OCI-LY1 (cell line): Measurements from ENCODE around the gene USP19.

Experiments
- H2AFZ ChIP-seq: fragments of 200-600 bp; sonication (generic), shearing (Covaris generic); 2 replicates; pipeline ENCODE4 v1.6.0; 2014; ENCODE audit warnings: antibody characterized with exemption, mild to moderate bottlenecking, low read length
- H3F3A ChIP-seq: fragments of 200-600 bp; sonication (generic), shearing (Covaris generic); 2 replicates; pipeline ENCODE4 v1.6.0; 2014; ENCODE audit warnings: mild to moderate bottlenecking, antibody characterized with exemption, low read length, moderate library complexity; ENCODE audit not compliant: insufficient read depth
- H3K27ac ChIP-seq: fragments of 200-600 bp; sonication (generic); 2 replicates; pipeline ENCODE4 v1.5.1; 2014; ENCODE audit warnings: low read length, mixed run types, mild to moderate bottlenecking, low read depth; ENCODE audit not compliant: poor library complexity, severe bottlenecking
- H3K27me3 ChIP-seq: fragments of 200-600 bp; sonication (generic); 2 replicates; pipeline ENCODE4 v1.6.0; 2014; ENCODE audit warnings: antibody characterized with exemption, mild to moderate bottlenecking, low read length, moderate library complexity; ENCODE audit not compliant: insufficient read depth
- H3K36me3 ChIP-seq: fragments of 200-600 bp; sonication (generic); 2 replicates; pipeline ENCODE4 v1.6.1; 2014; ENCODE audit warnings: mild to moderate bottlenecking, antibody characterized with exemption, low read length, moderate library complexity, mixed read lengths; ENCODE audit not compliant: insufficient read depth
- H3K4me1 ChIP-seq: fragments of 200-600 bp; sonication (generic); 2 replicates; pipeline ENCODE4 v1.5.1; 2014; ENCODE audit warnings: mild to moderate bottlenecking, low read length, moderate library complexity; ENCODE audit not compliant: insufficient read depth, severe bottlenecking
- H3K4me2 ChIP-seq: fragments of 200-600 bp; sonication (generic), shearing (Covaris generic); 2 replicates; pipeline ENCODE4 v1.6.1; 2014; ENCODE audit warnings: low read length
- H3K4me3 ChIP-seq: fragments of 200-600 bp; sonication (generic); 2 replicates; pipeline ENCODE4 v1.5.1; 2014; ENCODE audit warnings: low read length, low read depth, mild to moderate bottlenecking, mixed read lengths; ENCODE audit not compliant: poor library complexity, severe bottlenecking
- H3K79me2 ChIP-seq: fragments of 200-600 bp; shearing (Covaris generic); 2 replicates; pipeline ENCODE4 v1.6.1; 2016; ENCODE audit warnings: mixed run types, low read length, mixed read lengths; ENCODE audit not compliant: insufficient read depth
- H3K9ac ChIP-seq: fragments of 200-600 bp; sonication (generic), shearing (Covaris generic); 2 replicates; pipeline ENCODE4 v1.6.1; 2014; ENCODE audit warnings: mild to moderate bottlenecking, low read length, mixed read lengths
- H3K9me2 ChIP-seq: fragments of 200-600 bp; sonication (generic), shearing (Covaris generic); 2 replicates; pipeline ENCODE4 v1.6.1; 2014; ENCODE audit warnings: low read depth, mild to moderate bottlenecking, low read length, mixed read lengths
- H3K9me3 ChIP-seq: fragments of 200-600 bp; shearing (Covaris generic); 2 replicates; pipeline ENCODE4 v1.6.1; 2014; ENCODE audit warnings: low read length, mixed read lengths
- H4K20me1 ChIP-seq: fragments of 200-600 bp; sonication (generic), shearing (Covaris generic); 2 replicates; pipeline ENCODE4 v1.6.0; 2016; ENCODE audit warnings: mild to moderate bottlenecking, low read length; ENCODE audit not compliant: insufficient read depth
- EZH2 ChIP-seq: fragments of 200-600 bp; sonication (generic), shearing (Covaris generic); IDR thresholded peaks from 2 replicates; pipeline ENCODE4 v1.8.0; 2017; ENCODE audit warnings: borderline replicate concordance, mixed run types, mild to moderate bottlenecking, antibody characterized with exemption, low read length, moderate library complexity, mixed read lengths
- TF ChIP-seq, protein P1 (sequence below): fragments of 200-600 bp; sonication (generic), shearing (Covaris generic); IDR thresholded peaks from 2 replicates; pipeline ENCODE4 v1.5.1; 2017; ENCODE audit warnings: mild to moderate bottlenecking, antibody characterized with exemption, low read length, moderate library complexity, mixed read lengths

Gene USP19

DNA sequence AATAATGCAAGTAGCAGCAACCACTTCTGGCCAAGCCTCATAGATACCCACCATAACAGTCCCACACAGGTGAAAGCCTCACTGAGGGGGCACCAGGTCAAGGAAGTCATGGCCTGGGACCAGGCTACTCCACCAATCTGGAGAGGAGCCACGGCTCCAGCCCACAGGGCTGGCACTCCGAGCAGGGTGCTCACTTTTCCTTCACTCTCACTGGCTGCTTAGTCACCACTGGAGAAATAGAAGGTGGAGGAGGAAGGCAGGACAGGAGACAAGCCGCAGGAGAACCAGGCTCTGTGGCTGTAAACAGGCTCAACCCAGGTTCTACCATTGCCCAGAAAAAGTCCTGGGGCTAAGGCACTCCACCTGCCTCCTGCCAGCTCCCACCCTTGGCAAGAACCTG, 1.2 kb downstream of the USP19 start:
- Histone ChIP-seq H2AFZ (no peak overlapping the region), H3K9me2 (no peaks in the 10 kb centered on the region), H3K79me2 (no peaks in the 10 kb centered on the region), H3K36me3 (peaks cover 49% of the 10 kb centered on the region), H3K4me3 (peak overlapping the region; percentile 85), H3F3A (no peaks in the 10 kb centered on the region), H3K27me3 (no peaks in the 10 kb centered on the region), H4K20me1 (no peaks in the 10 kb centered on the region), H3K9me3 (no peaks in the 10 kb centered on the region), H3K4me2 (peak overlapping the region; percentile 99), H3K27ac (no peak overlapping the region), H3K4me1 (peaks cover 20% of the 10 kb centered on the region), H3K9ac (peak overlapping the region; percentile 87)
- TF ChIP-seq EZH2: no peak
- TF ChIP-seq, protein P1, sequence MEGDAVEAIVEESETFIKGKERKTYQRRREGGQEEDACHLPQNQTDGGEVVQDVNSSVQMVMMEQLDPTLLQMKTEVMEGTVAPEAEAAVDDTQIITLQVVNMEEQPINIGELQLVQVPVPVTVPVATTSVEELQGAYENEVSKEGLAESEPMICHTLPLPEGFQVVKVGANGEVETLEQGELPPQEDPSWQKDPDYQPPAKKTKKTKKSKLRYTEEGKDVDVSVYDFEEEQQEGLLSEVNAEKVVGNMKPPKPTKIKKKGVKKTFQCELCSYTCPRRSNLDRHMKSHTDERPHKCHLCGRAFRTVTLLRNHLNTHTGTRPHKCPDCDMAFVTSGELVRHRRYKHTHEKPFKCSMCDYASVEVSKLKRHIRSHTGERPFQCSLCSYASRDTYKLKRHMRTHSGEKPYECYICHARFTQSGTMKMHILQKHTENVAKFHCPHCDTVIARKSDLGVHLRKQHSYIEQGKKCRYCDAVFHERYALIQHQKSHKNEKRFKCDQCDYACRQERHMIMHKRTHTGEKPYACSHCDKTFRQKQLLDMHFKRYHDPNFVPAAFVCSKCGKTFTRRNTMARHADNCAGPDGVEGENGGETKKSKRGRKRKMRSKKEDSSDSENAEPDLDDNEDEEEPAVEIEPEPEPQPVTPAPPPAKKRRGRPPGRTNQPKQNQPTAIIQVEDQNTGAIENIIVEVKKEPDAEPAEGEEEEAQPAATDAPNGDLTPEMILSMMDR: no peak

DNA sequence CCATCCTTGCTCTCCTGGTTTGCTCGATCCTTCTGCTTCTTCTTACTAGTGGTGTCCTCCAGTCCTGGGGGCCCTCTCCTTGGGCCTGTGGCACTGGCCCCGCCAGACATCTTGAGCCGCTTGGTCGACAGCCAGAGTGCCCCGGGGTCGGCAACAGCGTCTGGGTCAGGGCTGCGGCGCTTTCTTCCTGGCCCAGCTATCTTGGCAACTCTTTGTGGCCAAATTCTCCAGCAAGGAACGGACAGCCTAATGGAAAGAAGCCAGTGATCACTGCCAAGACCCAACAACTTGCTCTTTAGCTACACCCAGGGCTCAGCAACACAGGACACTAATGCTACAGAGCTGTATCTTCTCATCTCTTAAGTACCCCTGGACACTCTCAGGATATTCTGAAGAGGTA, 1.6 kb downstream of the USP19 start:
- TF ChIP-seq, protein P1: no peak
- TF ChIP-seq EZH2: no peak
- Histone ChIP-seq H3K4me2 (peak overlapping the region; percentile 99; the same call in 1 of the 2 replicates), H2AFZ (no peak overlapping the region), H3K9me2 (no peaks in the 10 kb centered on the region), H3K36me3 (peaks cover 53% of the 10 kb centered on the region), H3K4me1 (peaks cover 20% of the 10 kb centered on the region), H4K20me1 (no peaks in the 10 kb centered on the region), H3K27me3 (no peaks in the 10 kb centered on the region), H3K4me3 (peak overlapping the region; percentile 85), H3K27ac (no peak overlapping the region), H3K9me3 (no peaks in the 10 kb centered on the region), H3K79me2 (no peaks in the 10 kb centered on the region), H3K9ac (no peak overlapping the region; the same call in 1 of the 2 replicates), H3F3A (no peaks in the 10 kb centered on the region)

DNA sequence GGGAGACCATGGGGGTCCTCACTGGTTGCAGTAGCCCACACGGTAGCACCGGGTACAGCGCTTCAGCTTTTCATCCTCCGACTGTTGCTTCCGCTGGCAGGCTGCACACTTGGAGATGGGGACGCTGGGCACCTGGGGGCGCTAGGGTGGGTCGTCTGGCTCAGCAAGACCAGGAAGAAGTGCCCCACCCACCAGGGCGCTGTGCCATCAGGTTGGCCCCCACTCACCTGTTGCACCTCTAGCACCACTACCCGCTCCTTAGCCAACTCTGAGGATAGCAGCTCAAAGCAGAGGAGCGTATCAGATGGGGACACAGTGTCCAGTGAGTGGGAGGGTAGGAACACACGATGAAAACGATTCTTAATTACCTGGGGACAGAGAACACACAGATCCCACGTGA, 8.4 kb downstream of the USP19 start:
- Histone ChIP-seq H3K27ac (no peak overlapping the region), H4K20me1 (no peaks in the 10 kb centered on the region), H3K36me3 (peaks cover 86% of the 10 kb centered on the region), H2AFZ (no peak overlapping the region), H3K4me3 (no peak overlapping the region), H3K4me2 (no peak overlapping the region), H3F3A (no peaks in the 10 kb centered on the region), H3K9ac (no peak overlapping the region), H3K27me3 (no peaks in the 10 kb centered on the region), H3K9me2 (no peaks in the 10 kb centered on the region), H3K79me2 (no peaks in the 10 kb centered on the region), H3K9me3 (no peaks in the 10 kb centered on the region), H3K4me1 (no peaks in the 10 kb centered on the region)
- no peak for TF ChIP-seq EZH2
- TF ChIP-seq, protein P1: no peak
